Activated effector memory CD4-positive, alpha-beta T cell treated with anti-CD3 and anti-CD28 coated beads, Interleukin-2, amount 50 U/mL, for 16 hours (primary cell): Measurements from ENCODE around the gene MRPL34.

Experiments used
- DNase-seq: peaks from one replicate; pipeline ENCODE4 v3.0.0-alpha.2; 2020

MRPL34 gene

GRCh38 chr19:17347361-17347760 lies 41.7 kb downstream of the MRPL34 start:
- DNase-seq, result no peak

GRCh38 chr19:17347877-17348276 lies 42.2 kb downstream of the MRPL34 start:
- no peak for DNase-seq

- DNase-seq, result no peak
These were observed 43.0 kb downstream of the MRPL34 start for GRCh38 chr19:17348700-17349099.

- DNase-seq, result no peak
These were observed 46.3 kb downstream of the MRPL34 start for GRCh38 chr19:17351815-17352435.

GRCh38 chr19:17352608-17353280 lies 47.1 kb downstream of the MRPL34 start:
- no peak for DNase-seq

GRCh38 chr19:17353386-17353785 lies 47.7 kb downstream of the MRPL34 start:
- DNase-seq, result no peak
